GM19438 (cell line): ENCODE results near the gene HDC.

Experiments
- ATAC-seq: cut with Tn5 transposase; IDR thresholded peaks from one replicate; pipeline ENCODE4 v1.9.1; 2021; ENCODE audit warnings: low read depth; ENCODE audit not compliant: unreplicated experiment

Gene HDC

GRCh38 chr15:50256188-50257041 lies 9.1 kb downstream of the HDC start:
- ATAC-seq, result no peak

- no peak for ATAC-seq
These were observed 13.0 kb downstream of the HDC start for GRCh38 chr15:50252556-50252955.

GRCh38 chr15:50251638-50252182 lies 13.8 kb downstream of the HDC start:
- no peak for ATAC-seq

- ATAC-seq, result no peak
These were observed 14.6 kb downstream of the HDC start for GRCh38 chr15:50250760-50251394.

- ATAC-seq, result no peak
These were observed 15.8 kb downstream of the HDC start for GRCh38 chr15:50249704-50250103.

GRCh38 chr15:50248994-50249582 lies 16.4 kb downstream of the HDC start:
- ATAC-seq, result no peak

- ATAC-seq, result peak; percentile 94
These were observed 17.5 kb downstream of the HDC start for GRCh38 chr15:50247819-50248655.

GRCh38 chr15:50246631-50247030 lies 18.9 kb downstream of the HDC start:
- ATAC-seq, result no peak

GRCh38 chr15:50244959-50245624 lies 20.4 kb downstream of the HDC start:
- ATAC-seq, result no peak

- no peak for ATAC-seq
These were observed 21.4 kb downstream of the HDC start for GRCh38 chr15:50244153-50244552.

- no peak for ATAC-seq
These were observed 23.7 kb downstream of the HDC start for GRCh38 chr15:50241684-50242450.

- ATAC-seq, result no peak
These were observed 27.3 kb downstream of the HDC start for GRCh38 chr15:50238255-50238654.

- ATAC-seq, result no peak
These were observed 29.1 kb downstream of the HDC start for GRCh38 chr15:50236433-50236832.

GRCh38 chr15:50235794-50236193 lies 29.7 kb downstream of the HDC start:
- ATAC-seq, result no peak

- no peak for ATAC-seq
These were observed 30.8 kb downstream of the HDC start for GRCh38 chr15:50234764-50235163.

- no peak for ATAC-seq
These were observed 32.3 kb downstream of the HDC start for GRCh38 chr15:50233192-50233736.

GRCh38 chr15:50232791-50233190 lies 32.7 kb downstream of the HDC start:
- ATAC-seq, result no peak

GRCh38 chr15:50231761-50232160 lies 33.8 kb downstream of the HDC start:
- no peak for ATAC-seq

GRCh38 chr15:50229336-50229735 lies 36.2 kb downstream of the HDC start:
- ATAC-seq, result no peak
